ENCODE measurements around the gene DPEP2.

- TF ChIP-seq CREB1 (IDR thresholded peaks at IDR 0.05; ENCODE audit: low read depth) (no peak), RFX5 (IDR thresholded peaks at IDR 0.05; ENCODE audit: low read depth, low read length) (no peak), RCOR1 (conservative IDR thresholded peaks at IDR 0.05; ENCODE audit: low read depth, low read length) (no peak), USF1 (IDR thresholded peaks at IDR 0.05; ENCODE audit: borderline replicate concordance, extremely low read length, insufficient read depth, low read depth, low read length) (no peak)
- TF ChIP-seq, protein P1, sequence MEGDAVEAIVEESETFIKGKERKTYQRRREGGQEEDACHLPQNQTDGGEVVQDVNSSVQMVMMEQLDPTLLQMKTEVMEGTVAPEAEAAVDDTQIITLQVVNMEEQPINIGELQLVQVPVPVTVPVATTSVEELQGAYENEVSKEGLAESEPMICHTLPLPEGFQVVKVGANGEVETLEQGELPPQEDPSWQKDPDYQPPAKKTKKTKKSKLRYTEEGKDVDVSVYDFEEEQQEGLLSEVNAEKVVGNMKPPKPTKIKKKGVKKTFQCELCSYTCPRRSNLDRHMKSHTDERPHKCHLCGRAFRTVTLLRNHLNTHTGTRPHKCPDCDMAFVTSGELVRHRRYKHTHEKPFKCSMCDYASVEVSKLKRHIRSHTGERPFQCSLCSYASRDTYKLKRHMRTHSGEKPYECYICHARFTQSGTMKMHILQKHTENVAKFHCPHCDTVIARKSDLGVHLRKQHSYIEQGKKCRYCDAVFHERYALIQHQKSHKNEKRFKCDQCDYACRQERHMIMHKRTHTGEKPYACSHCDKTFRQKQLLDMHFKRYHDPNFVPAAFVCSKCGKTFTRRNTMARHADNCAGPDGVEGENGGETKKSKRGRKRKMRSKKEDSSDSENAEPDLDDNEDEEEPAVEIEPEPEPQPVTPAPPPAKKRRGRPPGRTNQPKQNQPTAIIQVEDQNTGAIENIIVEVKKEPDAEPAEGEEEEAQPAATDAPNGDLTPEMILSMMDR (IDR thresholded peaks at IDR 0.05 in 2 of 3, conservative IDR thresholded peaks at IDR 0.05 in 1 of 3; ENCODE audit: control insufficient read depth in 2 of 3, extremely low read depth in 1 of 3, insufficient read depth in 1 of 3, low read depth in 3 of 3, low read length in 3 of 3), result no peak
Observed at GRCh38 chr16:68033101-68033500, 33.8 kb upstream of the DPEP2 start.

All from GM12878 (cell line).